ENCODE data around the gene CEP43.

Gene CEP43

GRCh38 chr6:167015302-167015701 lies 16.1 kb downstream of the CEP43 start:
- no peak for DNase-seq

GRCh38 chr6:167020206-167020605 lies 21.0 kb downstream of the CEP43 start:
- no peak for DNase-seq

- no peak for DNase-seq
Measured at GRCh38 chr6:167027308-167027707, 28.1 kb downstream of the CEP43 start.

- DNase-seq: no peak
Measured at GRCh38 chr6:167027772-167028171, 28.6 kb downstream of the CEP43 start.

- no peak for DNase-seq
Measured at GRCh38 chr6:167030222-167031072, 31.2 kb downstream of the CEP43 start.

GRCh38 chr6:167031082-167031709 lies 32.0 kb downstream of the CEP43 start:
- no peak for DNase-seq

GRCh38 chr6:167034056-167034455 lies 34.9 kb downstream of the CEP43 start:
- no peak for DNase-seq

GRCh38 chr6:167037762-167038161 lies 38.6 kb downstream of the CEP43 start:
- DNase-seq: no peak

- DNase-seq: no peak
Measured at GRCh38 chr6:167044696-167045095, 45.5 kb downstream of the CEP43 start.

- no peak for DNase-seq
Measured at GRCh38 chr6:167045828-167046580, 46.8 kb downstream of the CEP43 start.

- no peak for DNase-seq
Measured at GRCh38 chr6:167046861-167047495, 47.8 kb downstream of the CEP43 start.

GRCh38 chr6:167047554-167047953 lies 48.4 kb downstream of the CEP43 start:
- peak; percentile 49 to 55 for DNase-seq

Measured in stimulated activated CD4-positive, alpha-beta T cell treated with anti-CD3 and anti-CD28 coated beads, Interleukin-2, amount 100 ng/mL, for 48 hours (primary cell).